ENCODE measurements around the gene CHST8. TPM values are rescaled to one million over a fixed set of nuclear protein-coding genes. Genes with fewer than 3 reads are reported as not detected.

CHST8 gene
- total and polyA plus RNA-seq, 4 donors = 0.05 to 0.07 TPM; not detected in 2

DNA sequence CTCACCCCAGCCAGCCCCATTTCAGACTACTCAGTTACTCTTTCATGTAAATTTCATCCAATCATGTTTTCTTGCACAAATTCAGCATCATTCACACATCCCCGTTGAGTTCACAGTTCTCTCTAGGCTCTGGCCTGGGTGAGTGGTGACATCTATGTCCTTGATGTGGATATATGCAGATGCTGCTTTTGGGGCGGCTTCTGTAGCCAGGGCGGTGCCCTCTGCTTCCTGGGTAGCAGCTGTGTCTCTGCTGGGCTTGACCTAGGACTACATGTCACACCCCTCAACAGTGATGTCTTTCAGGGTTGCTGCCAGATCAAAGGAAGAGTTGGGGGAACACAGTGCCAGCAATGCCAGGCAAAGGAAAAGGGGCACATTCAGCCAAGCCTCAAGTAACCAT, 106.4 kb downstream of the CHST8 start:
- H3K27me3 ChIP-seq (ENCODE audit: control insufficient read depth in 4 of 4, insufficient read depth in 4 of 4, low read length in 3 of 4) = peaks cover 0 to 2% (median 0%) of the 10 kb centered on the region in 4 donors
- WGBS = 84% methylated on average over 3 of the region's 3 CpGs
- no peak overlapping the region for H3K4me3 ChIP-seq (ENCODE audit: low read depth in 1 of 3, low read length in 3 of 3)
- H3K4me1 ChIP-seq (ENCODE audit: control insufficient read depth in 4 of 4, insufficient read depth in 4 of 4, low read length in 3 of 4) = no peaks in the 10 kb centered on the region
- peaks cover 0 to 5% (median 0%) of the 10 kb centered on the region in 4 donors for H3K9me3 ChIP-seq (ENCODE audit: control insufficient read depth in 4 of 4, low read length in 3 of 4)
- TF ChIP-seq SP1 (IDR thresholded peaks at IDR 0.05) (no peak), NR2F2 (IDR thresholded peaks at IDR 0.05) (no peak), TAF1 (conservative IDR thresholded peaks at IDR 0.05) (no peak), FOXA2 (IDR thresholded peaks at IDR 0.05) (no peak), GABPA (IDR thresholded peaks at IDR 0.05 in 1 of 2, conservative IDR thresholded peaks at IDR 0.05 in 1 of 2) (no peak), EGR1 (IDR thresholded peaks at IDR 0.05; ENCODE audit: low read depth in 2 of 2) (no peak)
- TF ChIP-seq, protein P1, sequence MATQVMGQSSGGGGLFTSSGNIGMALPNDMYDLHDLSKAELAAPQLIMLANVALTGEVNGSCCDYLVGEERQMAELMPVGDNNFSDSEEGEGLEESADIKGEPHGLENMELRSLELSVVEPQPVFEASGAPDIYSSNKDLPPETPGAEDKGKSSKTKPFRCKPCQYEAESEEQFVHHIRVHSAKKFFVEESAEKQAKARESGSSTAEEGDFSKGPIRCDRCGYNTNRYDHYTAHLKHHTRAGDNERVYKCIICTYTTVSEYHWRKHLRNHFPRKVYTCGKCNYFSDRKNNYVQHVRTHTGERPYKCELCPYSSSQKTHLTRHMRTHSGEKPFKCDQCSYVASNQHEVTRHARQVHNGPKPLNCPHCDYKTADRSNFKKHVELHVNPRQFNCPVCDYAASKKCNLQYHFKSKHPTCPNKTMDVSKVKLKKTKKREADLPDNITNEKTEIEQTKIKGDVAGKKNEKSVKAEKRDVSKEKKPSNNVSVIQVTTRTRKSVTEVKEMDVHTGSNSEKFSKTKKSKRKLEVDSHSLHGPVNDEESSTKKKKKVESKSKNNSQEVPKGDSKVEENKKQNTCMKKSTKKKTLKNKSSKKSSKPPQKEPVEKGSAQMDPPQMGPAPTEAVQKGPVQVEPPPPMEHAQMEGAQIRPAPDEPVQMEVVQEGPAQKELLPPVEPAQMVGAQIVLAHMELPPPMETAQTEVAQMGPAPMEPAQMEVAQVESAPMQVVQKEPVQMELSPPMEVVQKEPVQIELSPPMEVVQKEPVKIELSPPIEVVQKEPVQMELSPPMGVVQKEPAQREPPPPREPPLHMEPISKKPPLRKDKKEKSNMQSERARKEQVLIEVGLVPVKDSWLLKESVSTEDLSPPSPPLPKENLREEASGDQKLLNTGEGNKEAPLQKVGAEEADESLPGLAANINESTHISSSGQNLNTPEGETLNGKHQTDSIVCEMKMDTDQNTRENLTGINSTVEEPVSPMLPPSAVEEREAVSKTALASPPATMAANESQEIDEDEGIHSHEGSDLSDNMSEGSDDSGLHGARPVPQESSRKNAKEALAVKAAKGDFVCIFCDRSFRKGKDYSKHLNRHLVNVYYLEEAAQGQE (IDR thresholded peaks at IDR 0.05) = no peak
- TF ChIP-seq, protein P2, sequence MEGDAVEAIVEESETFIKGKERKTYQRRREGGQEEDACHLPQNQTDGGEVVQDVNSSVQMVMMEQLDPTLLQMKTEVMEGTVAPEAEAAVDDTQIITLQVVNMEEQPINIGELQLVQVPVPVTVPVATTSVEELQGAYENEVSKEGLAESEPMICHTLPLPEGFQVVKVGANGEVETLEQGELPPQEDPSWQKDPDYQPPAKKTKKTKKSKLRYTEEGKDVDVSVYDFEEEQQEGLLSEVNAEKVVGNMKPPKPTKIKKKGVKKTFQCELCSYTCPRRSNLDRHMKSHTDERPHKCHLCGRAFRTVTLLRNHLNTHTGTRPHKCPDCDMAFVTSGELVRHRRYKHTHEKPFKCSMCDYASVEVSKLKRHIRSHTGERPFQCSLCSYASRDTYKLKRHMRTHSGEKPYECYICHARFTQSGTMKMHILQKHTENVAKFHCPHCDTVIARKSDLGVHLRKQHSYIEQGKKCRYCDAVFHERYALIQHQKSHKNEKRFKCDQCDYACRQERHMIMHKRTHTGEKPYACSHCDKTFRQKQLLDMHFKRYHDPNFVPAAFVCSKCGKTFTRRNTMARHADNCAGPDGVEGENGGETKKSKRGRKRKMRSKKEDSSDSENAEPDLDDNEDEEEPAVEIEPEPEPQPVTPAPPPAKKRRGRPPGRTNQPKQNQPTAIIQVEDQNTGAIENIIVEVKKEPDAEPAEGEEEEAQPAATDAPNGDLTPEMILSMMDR (IDR thresholded peaks at IDR 0.05; ENCODE audit: low read depth, low read length, missing input control) = no peak
- TF ChIP-seq, protein P3, sequence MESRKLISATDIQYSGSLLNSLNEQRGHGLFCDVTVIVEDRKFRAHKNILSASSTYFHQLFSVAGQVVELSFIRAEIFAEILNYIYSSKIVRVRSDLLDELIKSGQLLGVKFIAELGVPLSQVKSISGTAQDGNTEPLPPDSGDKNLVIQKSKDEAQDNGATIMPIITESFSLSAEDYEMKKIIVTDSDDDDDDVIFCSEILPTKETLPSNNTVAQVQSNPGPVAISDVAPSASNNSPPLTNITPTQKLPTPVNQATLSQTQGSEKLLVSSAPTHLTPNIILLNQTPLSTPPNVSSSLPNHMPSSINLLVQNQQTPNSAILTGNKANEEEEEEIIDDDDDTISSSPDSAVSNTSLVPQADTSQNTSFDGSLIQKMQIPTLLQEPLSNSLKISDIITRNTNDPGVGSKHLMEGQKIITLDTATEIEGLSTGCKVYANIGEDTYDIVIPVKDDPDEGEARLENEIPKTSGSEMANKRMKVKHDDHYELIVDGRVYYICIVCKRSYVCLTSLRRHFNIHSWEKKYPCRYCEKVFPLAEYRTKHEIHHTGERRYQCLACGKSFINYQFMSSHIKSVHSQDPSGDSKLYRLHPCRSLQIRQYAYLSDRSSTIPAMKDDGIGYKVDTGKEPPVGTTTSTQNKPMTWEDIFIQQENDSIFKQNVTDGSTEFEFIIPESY (IDR thresholded peaks at IDR 0.05) = no peak
- DNase-seq (ENCODE audit: low spot score) = no peak
- no peak overlapping the region for H3K27ac ChIP-seq (ENCODE audit: low read depth in 1 of 2, low read length in 2 of 2)
- H3K36me3 ChIP-seq (ENCODE audit: control insufficient read depth in 4 of 4, insufficient read depth in 3 of 4, low read depth in 1 of 4, low read length in 3 of 4) = no peaks in the 10 kb centered on the region
- H3K9ac ChIP-seq (ENCODE audit: low read depth in 1 of 2, low read length in 2 of 2) = no peak overlapping the region

DNA sequence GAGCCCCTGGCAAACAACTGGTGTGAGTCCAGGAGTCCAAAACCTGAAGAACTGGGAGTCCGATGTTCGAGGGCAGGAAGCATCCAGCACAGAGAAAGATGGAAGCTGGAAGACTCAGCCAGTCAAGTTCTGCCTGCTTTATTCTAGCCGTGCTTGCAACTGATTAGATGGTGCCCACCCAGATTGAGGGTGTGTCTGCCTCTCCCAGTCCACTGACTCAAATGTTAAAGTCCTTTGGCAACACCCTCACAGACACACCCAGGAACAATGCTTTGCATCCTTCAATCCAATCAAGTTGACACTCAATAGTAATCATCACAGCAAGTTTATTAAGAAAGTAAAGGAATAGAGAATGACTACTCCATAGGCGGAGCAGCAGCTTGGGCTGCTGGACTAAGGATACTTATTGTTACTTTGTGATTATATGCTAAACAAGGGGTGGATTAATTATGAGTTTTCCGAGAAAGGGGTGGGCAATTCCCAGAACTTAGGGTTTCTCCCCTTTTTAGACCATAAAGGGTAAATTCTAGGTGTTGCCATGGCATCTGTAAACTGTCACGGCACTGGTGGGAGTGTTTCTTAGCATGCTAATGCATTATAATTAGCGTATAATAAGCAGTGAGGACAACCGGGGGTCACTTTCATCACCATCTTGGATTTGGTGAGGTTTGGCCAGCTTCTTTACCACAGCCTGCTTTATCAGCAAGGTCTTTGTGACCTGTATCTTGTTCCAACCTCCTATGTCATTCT, 109.3 kb downstream of the CHST8 start:
- Histone ChIP-seq H3K27me3 (ENCODE audit: control insufficient read depth in 4 of 4, insufficient read depth in 4 of 4, low read length in 3 of 4) (no peaks in the 10 kb centered on the region), H3K9ac (ENCODE audit: low read depth in 1 of 2, low read length in 2 of 2) (no peak overlapping the region), H3K4me3 (ENCODE audit: low read depth in 1 of 3, low read length in 3 of 3) (no peak overlapping the region), H3K9me3 (ENCODE audit: control insufficient read depth in 4 of 4, low read length in 3 of 4) (peaks cover 0 to 5% (median 0%) of the 10 kb centered on the region in 4 donors), H3K27ac (ENCODE audit: low read depth in 1 of 2, low read length in 2 of 2) (no peak overlapping the region), H3K4me1 (ENCODE audit: control insufficient read depth in 4 of 4, insufficient read depth in 4 of 4, low read length in 3 of 4) (no peaks in the 10 kb centered on the region), H3K36me3 (ENCODE audit: control insufficient read depth in 4 of 4, insufficient read depth in 3 of 4, low read depth in 1 of 4, low read length in 3 of 4) (no peaks in the 10 kb centered on the region)
- 70% methylated on average over 8 of the region's 8 CpGs for WGBS
- no peak for TF ChIP-seq FOXA1 (IDR thresholded peaks at IDR 0.05)
- TF ChIP-seq HNF4A (conservative IDR thresholded peaks at IDR 0.05) = no peak
- TF ChIP-seq, protein P2 (IDR thresholded peaks at IDR 0.05; ENCODE audit: low read depth, low read length, missing input control) = no peak
- no peak for TF ChIP-seq TAF1 (conservative IDR thresholded peaks at IDR 0.05)
- TF ChIP-seq, protein P4, sequence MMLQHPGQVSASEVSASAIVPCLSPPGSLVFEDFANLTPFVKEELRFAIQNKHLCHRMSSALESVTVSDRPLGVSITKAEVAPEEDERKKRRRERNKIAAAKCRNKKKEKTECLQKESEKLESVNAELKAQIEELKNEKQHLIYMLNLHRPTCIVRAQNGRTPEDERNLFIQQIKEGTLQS (IDR thresholded peaks at IDR 0.05) = no peak
- no peak for TF ChIP-seq GABPA (IDR thresholded peaks at IDR 0.05 in 1 of 2, conservative IDR thresholded peaks at IDR 0.05 in 1 of 2)
- TF ChIP-seq SP1 (IDR thresholded peaks at IDR 0.05) = no peak
- TF ChIP-seq YY1 (IDR thresholded peaks at IDR 0.05) = no peak
- no peak for TF ChIP-seq JUND (IDR thresholded peaks at IDR 0.05)
- TF ChIP-seq, protein P3 (IDR thresholded peaks at IDR 0.05) = no peak
- TF ChIP-seq, protein P5, sequence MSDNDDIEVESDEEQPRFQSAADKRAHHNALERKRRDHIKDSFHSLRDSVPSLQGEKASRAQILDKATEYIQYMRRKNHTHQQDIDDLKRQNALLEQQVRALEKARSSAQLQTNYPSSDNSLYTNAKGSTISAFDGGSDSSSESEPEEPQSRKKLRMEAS (IDR thresholded peaks at IDR 0.05) = no peak
- TF ChIP-seq RXRA (IDR thresholded peaks at IDR 0.05) = no peak
- no peak for TF ChIP-seq FOXA2 (IDR thresholded peaks at IDR 0.05)
- no peak for DNase-seq (ENCODE audit: low spot score)
